Measurements from ENCODE around the gene BTNL9. TPM values are rescaled to one million over a fixed set of nuclear protein-coding genes. Genes with fewer than 3 reads are reported as not detected.

Gene BTNL9
- total and polyA plus RNA-seq, 2 of the 4 experiments (the other 2 are of a cell fraction), result not detected

- Histone ChIP-seq H2AK5ac (ENCODE audit: low read depth, low read length) (no peak overlapping the region), H3K4me3 (ENCODE audit: insufficient read depth, low read depth, low read length) (no peak overlapping the region), H3K56ac (ENCODE audit: extremely low read depth, insufficient read depth, low read length) (no peak overlapping the region), H4K8ac (ENCODE audit: low read depth in 2 of 2, low read length in 2 of 2) (no peak overlapping the region), H4K5ac (ENCODE audit: low read depth, low read length) (no peak overlapping the region), H3K9me1 (ENCODE audit: insufficient read depth, low read length) (no peaks in the 10 kb centered on the region), H2BK20ac (ENCODE audit: low read depth, low read length) (no peak overlapping the region), H3K4me1 (ENCODE audit: control insufficient read depth, insufficient read depth, low read length) (no peaks in the 10 kb centered on the region), H3K9ac (ENCODE audit: low read depth, low read length) (no peak overlapping the region), H3K9me3 (ENCODE audit: control insufficient read depth, insufficient read depth, low read length) (peaks cover 8% of the 10 kb centered on the region; the same call in 1 of the 2 replicates), H2AFZ (replicated peaks; ENCODE audit: low read length, poor library complexity) (no peak overlapping the region), H3K23ac (ENCODE audit: low read depth, low read length) (no peak overlapping the region), H3K27ac (ENCODE audit: insufficient read depth, low read length) (no peak overlapping the region), H2BK120ac (ENCODE audit: low read depth, low read length) (no peak overlapping the region), H3K36me3 (ENCODE audit: control insufficient read depth, insufficient read depth, low read length) (no peaks in the 10 kb centered on the region), H3K14ac (replicated peaks; ENCODE audit: low read depth, low read length) (no peak overlapping the region), H4K20me1 (ENCODE audit: insufficient read depth, low read length) (no peaks in the 10 kb centered on the region), H3K4me2 (ENCODE audit: low read depth, low read length) (no peak overlapping the region), H2BK15ac (ENCODE audit: low read depth, low read length) (no peak overlapping the region), H3K27me3 (ENCODE audit: control insufficient read depth, insufficient read depth, low read length) (no peaks in the 10 kb centered on the region), H3K79me1 (ENCODE audit: low read depth in 1 of 2, low read length in 2 of 2) (no peaks in the 10 kb centered on the region), H2BK5ac (ENCODE audit: low read depth, low read length, poor library complexity, severe bottlenecking) (no peak overlapping the region), H2AK9ac (replicated peaks; ENCODE audit: low read depth, low read length, poor library complexity) (no peak overlapping the region), H4K91ac (ENCODE audit: insufficient read depth, low read depth, low read length) (no peak overlapping the region), H3K18ac (ENCODE audit: low read depth, low read length) (no peak overlapping the region), H3K4ac (ENCODE audit: low read depth, low read length) (no peak overlapping the region)
- no peak for DNase-seq
- dilution Hi-C loops (cut with HindIII; ENCODE audit: low sequenced_read_pairs, unreplicated experiment) (no loop called here), intact Hi-C loops (cut with micrococcal nuclease) (no loop called here), in situ Hi-C loops (cut with MboI; ENCODE audit: low sequenced_read_pairs) (no loop called here)
- WGBS, 2 experiments (ENCODE audit: extremely low coverage in 2 of 2, insufficient read length in 1 of 2), result 36% methylated on average over 5 of the region's 10 CpGs; no CpG with 5 or more reads in 1 of the 2 experiments
- CTCF ChIA-PET, result no interaction called here
- TF ChIP-seq NFE2L2 (IDR thresholded peaks at IDR 0.05; ENCODE audit: low read depth, low read length) (no peak), RAD21 (IDR thresholded peaks at IDR 0.05; ENCODE audit: low read length) (no peak), POLR2A (IDR thresholded peaks at IDR 0.05; ENCODE audit: low read depth, low read length) (no peak)
- BruUV-seq (replicated peaks), result no TSS peak
- ATAC-seq (ENCODE audit: low read depth), result no peak
- POLR2A ChIA-PET (ENCODE audit: unreplicated experiment), result no interaction called here
These were observed 4.1 kb downstream of the BTNL9 start for GRCh38 chr5:181044093-181044599.
